IMR-90 (cell line): ENCODE data around the gene BCO2. TPM values are rescaled to one million over a fixed set of nuclear protein-coding genes. Genes with fewer than 3 reads are reported as not detected.

Experiments used
- ATAC-seq: fragments of 200-7000 bp; cut with Tn5 transposase; 2 replicates; pipeline ENCODE4 v1.9.1; 2020; ENCODE audit warnings: low read depth, mild to moderate bottlenecking, moderate library complexity
- BruUV-seq: library from RNA; stranded (reverse); fragments of 400-500 nt; replicated peaks from 2 replicates; lab custom pipeline; 2021; lab: Mats Ljungman, UMichigan
- CTCF ChIA-PET: fragments of 300-600 bp; formaldehyde crosslinking; extraction: SDS; loops from one replicate; lab custom pipeline; 2021; ENCODE audit warnings: antibody characterized with exemption; lab: Yijun Ruan, JAX
- POLR2A ChIA-PET: fragments of 300-600 bp; sonication (Branson Sonifier 250); formaldehyde crosslinking; loops from one replicate; lab custom pipeline; 2022; ENCODE audit warnings: antibody characterized with exemption; ENCODE audit not compliant: unreplicated experiment; lab: Charles Lee
- DNase-seq: peaks from one replicate; pipeline ENCODE4 v3.0.0; 2013
- H2AFZ ChIP-seq: replicated peaks from 2 replicates; pipeline ENCODE3; 2013; ENCODE audit warnings: low read length, mild to moderate bottlenecking; ENCODE audit not compliant: poor library complexity
- H2AK5ac ChIP-seq: 2 replicates; pipeline ENCODE4 v1.6.1; 2013; ENCODE audit warnings: low read depth, low read length, inconsistent platforms
- H2AK9ac ChIP-seq: replicated peaks from 2 replicates; pipeline ENCODE3; 2013; ENCODE audit warnings: mild to moderate bottlenecking, low read depth, low read length, moderate library complexity; ENCODE audit not compliant: poor library complexity
- H2BK120ac ChIP-seq: 2 replicates; pipeline ENCODE4 v1.6.1; 2013; ENCODE audit warnings: low read depth, low read length, inconsistent platforms
- H2BK15ac ChIP-seq: 3 replicates; pipeline ENCODE4 v1.6.1; 2013; ENCODE audit warnings: low read depth, low read length, inconsistent platforms
- H2BK20ac ChIP-seq: 2 replicates; pipeline ENCODE4 v1.6.1; 2013; ENCODE audit warnings: low read depth, mild to moderate bottlenecking, inconsistent platforms, low read length, moderate library complexity
- H2BK5ac ChIP-seq: 2 replicates; pipeline ENCODE4 v1.6.1; 2013; ENCODE audit warnings: mild to moderate bottlenecking, low read depth, low read length, inconsistent platforms; ENCODE audit not compliant: poor library complexity, severe bottlenecking
- H3K14ac ChIP-seq: replicated peaks from 2 replicates; pipeline ENCODE4 v1.6.1; 2013; ENCODE audit warnings: low read depth, low read length, inconsistent platforms
- H3K18ac ChIP-seq: 2 replicates; pipeline ENCODE4 v1.6.1; 2013; ENCODE audit warnings: low read depth, low read length, control low read depth
- H3K23ac ChIP-seq: 2 replicates; pipeline ENCODE4 v1.6.1; 2013; ENCODE audit warnings: low read depth, low read length, inconsistent platforms
- H3K27ac ChIP-seq: 2 replicates; pipeline ENCODE4 v1.5.1; 2013; ENCODE audit warnings: mild to moderate bottlenecking, control low read depth, low read length; ENCODE audit not compliant: insufficient read depth
- H3K27me3 ChIP-seq: 2 replicates; pipeline ENCODE4 v1.6.1; 2013; ENCODE audit warnings: low read length; ENCODE audit not compliant: control insufficient read depth, insufficient read depth
- H3K36me3 ChIP-seq: 2 replicates; pipeline ENCODE4 v1.6.1; 2013; ENCODE audit warnings: low read length, mixed read lengths; ENCODE audit not compliant: control insufficient read depth, insufficient read depth
- H3K4ac ChIP-seq: 2 replicates; pipeline ENCODE4 v1.6.1; 2013; ENCODE audit warnings: low read depth, low read length, inconsistent platforms
- H3K4me1 ChIP-seq: 2 replicates; pipeline ENCODE4 v1.6.1; 2013; ENCODE audit warnings: low read length, mixed read lengths; ENCODE audit not compliant: control insufficient read depth, insufficient read depth
- H3K4me2 ChIP-seq: 2 replicates; pipeline ENCODE4 v1.6.1; 2013; ENCODE audit warnings: low read depth, mild to moderate bottlenecking, control low read depth, low read length, moderate library complexity
- H3K4me3 ChIP-seq: 2 replicates; pipeline ENCODE4 v1.5.1; 2013; ENCODE audit warnings: low read depth, mild to moderate bottlenecking, control low read depth, low read length, moderate library complexity; ENCODE audit not compliant: insufficient read depth
- H3K56ac ChIP-seq: 2 replicates; pipeline ENCODE4 v1.6.1; 2013; ENCODE audit warnings: low read length, inconsistent platforms; ENCODE audit not compliant: insufficient read depth; ENCODE audit errors: extremely low read depth
- H3K79me1 ChIP-seq, 2 experiments: 2 replicates each; pipeline ENCODE4 v1.6.1; 2013; ENCODE audit warnings: low read length in 2 of 2, inconsistent platforms in 1 of 2, low read depth in 1 of 2
- H3K9ac ChIP-seq: 2 replicates; pipeline ENCODE4 v1.6.1; 2013; ENCODE audit warnings: low read depth, low read length, control low read depth
- H3K9me1 ChIP-seq: 2 replicates; pipeline ENCODE4 v1.6.1; 2013; ENCODE audit warnings: low read length, inconsistent platforms; ENCODE audit not compliant: insufficient read depth
- H3K9me3 ChIP-seq: 2 replicates; pipeline ENCODE4 v1.6.1; 2013; ENCODE audit warnings: low read length; ENCODE audit not compliant: control insufficient read depth, insufficient read depth
- H4K20me1 ChIP-seq: 2 replicates; pipeline ENCODE4 v1.6.1; 2013; ENCODE audit warnings: low read length, inconsistent platforms; ENCODE audit not compliant: insufficient read depth
- H4K5ac ChIP-seq: 2 replicates; pipeline ENCODE4 v1.6.1; 2013; ENCODE audit warnings: mild to moderate bottlenecking, low read depth, low read length, control low read depth
- H4K8ac ChIP-seq, 2 experiments: 2 replicates each; pipeline ENCODE4 v1.6.1; 2013; ENCODE audit warnings: low read depth in 2 of 2, low read length in 2 of 2, control low read depth in 1 of 2, inconsistent platforms in 1 of 2
- H4K91ac ChIP-seq: 2 replicates; pipeline ENCODE4 v1.6.1; 2013; ENCODE audit warnings: low read depth, low read length, inconsistent platforms; ENCODE audit not compliant: insufficient read depth
- MAZ ChIP-seq: IDR thresholded peaks from 2 replicates; pipeline ENCODE4 v1.6.1; 2012; ENCODE audit warnings: low read depth, mild to moderate bottlenecking, low read length, improper control_type of control experiment, moderate library complexity, borderline replicate concordance
- WGBS, 2 experiments: methylation state at CpG; one replicate each; pipeline versions ENCODE4 v1.1.5 to v1.1.7; 2013; ENCODE audit warnings: missing lambda C conversion rate in 2 of 2; ENCODE audit not compliant: insufficient read length in 1 of 2; ENCODE audit errors: extremely low coverage in 2 of 2; 5-methylcytosine and 5-hydroxymethylcytosine counted together
- dilution Hi-C: fragments of 300-500 bp; cut with HindIII; formaldehyde crosslinking; loops from one replicate; pipeline ENCODE4 v1.14.3; 2018; ENCODE audit warnings: low sequenced_read_pairs; ENCODE audit not compliant: unreplicated experiment
- in situ Hi-C: fragments of 300-500 bp; cut with MboI; formaldehyde crosslinking; loops from 3 replicates; pipeline ENCODE4 v1.14.3; 2019; ENCODE audit warnings: low sequenced_read_pairs, inconsistent platforms, mixed read lengths
- intact Hi-C: fragments of 100-400 bp; cut with micrococcal nuclease; formaldehyde crosslinking; loops from 2 replicates; pipeline ENCODE4 v1.10.0; 2022
- polyA plus RNA-seq, 3 experiments: library from polyadenylated mRNA; depleted of rRNA; stranded (reverse); fragments of >200 nt; gene quantifications; 2 replicates each; pipeline ENCODE4 v1.2.3, GENCODE V29; 2012; ENCODE audit warnings: low replicate concordance in 1 of 3
- total RNA-seq: library from RNA; depleted of rRNA; stranded (reverse); fragments of >200 nt; gene quantifications from 2 replicates; pipeline ENCODE4 v1.2.3, GENCODE V29; 2012

The BCO2 gene
- total and polyA plus RNA-seq, 2 of the 4 experiments (the other 2 are of a cell fraction) = 0.18 to 0.68 TPM

DNA sequence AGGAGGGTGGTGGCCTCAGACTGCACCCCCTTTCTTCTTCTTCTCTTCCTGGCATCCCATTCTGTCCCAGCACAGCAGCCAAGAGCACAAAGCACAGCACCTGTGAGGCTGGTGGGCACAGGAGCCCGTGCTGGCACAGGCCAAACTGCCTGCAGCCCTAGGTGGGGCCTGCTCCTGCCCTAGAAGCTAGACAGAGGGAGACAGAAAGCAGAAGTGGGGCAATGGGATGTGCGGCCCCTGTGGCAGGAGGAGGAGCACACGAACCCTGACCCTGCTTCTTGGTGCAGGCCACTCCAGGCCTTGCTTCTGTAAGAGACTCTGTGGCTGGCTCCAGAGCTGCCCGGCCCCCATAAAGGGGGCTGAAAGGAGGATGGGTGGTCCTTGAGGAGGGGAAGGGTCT lies 47.0 kb downstream of the BCO2 start:
- H3K79me1 ChIP-seq = peaks cover 7 to 11% of the 10 kb centered on the region in 2 experiments; a peak in 3 of 4 replicates
- peaks cover 8% of the 10 kb centered on the region for H3K4me1 ChIP-seq
- no peaks in the 10 kb centered on the region; the same call in 1 of the 2 replicates for H3K9me1 ChIP-seq
- H3K9me3 ChIP-seq = no peaks in the 10 kb centered on the region
- H3K23ac ChIP-seq = no peak overlapping the region
- no peak overlapping the region for H3K9ac ChIP-seq
- no peak overlapping the region for H2AFZ ChIP-seq
- H3K14ac ChIP-seq = no peak overlapping the region
- H3K4me3 ChIP-seq = no peak overlapping the region
- no peak for DNase-seq
- no peak overlapping the region for H3K27ac ChIP-seq
- H2BK120ac ChIP-seq = peak overlapping the region; percentile 36
- peak overlapping the region; percentile 47 for H2BK5ac ChIP-seq
- 80% methylated on average over 1 of the region's 4 CpGs; no CpG with 5 or more reads in 1 of the 2 experiments for WGBS, 2 experiments
- H2AK5ac ChIP-seq = no peak overlapping the region; the same call in 1 of the 2 replicates
- no TSS peak for BruUV-seq
- in situ Hi-C loops = loop anchor here (5.0 to 25.0 kb wide), 4 partner anchors 60 to 1315 kb away; no protein-coding TSS in a partner anchor
- H3K27me3 ChIP-seq = no peaks in the 10 kb centered on the region
- no peak overlapping the region for H3K56ac ChIP-seq
- 0 out of 2 replicates have a peak overlapping the region, but pooled peaks have one; percentile 15 for H4K91ac ChIP-seq
- intact Hi-C loops = loop anchor here (5.0 to 10.0 kb wide), 3 partner anchors 145 to 348 kb away; partner anchors contain the start of genes ALG9, CFAP68 and FDXACB1
- dilution Hi-C loops = no loop called here
- H2AK9ac ChIP-seq = no peak overlapping the region
- ChIA-PET CTCF (interaction anchor here (1.9 kb wide), 1 partner anchor 58 kb away, joined by 16 read pairs; no protein-coding TSS in a partner anchor), POLR2A (no interaction called here)
- no peaks in the 10 kb centered on the region for H4K20me1 ChIP-seq
- no peak for TF ChIP-seq MAZ
- no peak overlapping the region for H4K8ac ChIP-seq
- no peak overlapping the region for H3K4ac ChIP-seq
- no peaks in the 10 kb centered on the region for H3K36me3 ChIP-seq
- H2BK20ac ChIP-seq = no peak overlapping the region
- ATAC-seq = no peak
- H4K5ac ChIP-seq = 0 out of 2 replicates have a peak overlapping the region, but pooled peaks have one; percentile 31
- no peak overlapping the region for H3K18ac ChIP-seq
- H2BK15ac ChIP-seq = no peak overlapping the region
- H3K4me2 ChIP-seq = no peak overlapping the region
